Measurements from ENCODE around the gene GLMP.

GLMP gene

DNA sequence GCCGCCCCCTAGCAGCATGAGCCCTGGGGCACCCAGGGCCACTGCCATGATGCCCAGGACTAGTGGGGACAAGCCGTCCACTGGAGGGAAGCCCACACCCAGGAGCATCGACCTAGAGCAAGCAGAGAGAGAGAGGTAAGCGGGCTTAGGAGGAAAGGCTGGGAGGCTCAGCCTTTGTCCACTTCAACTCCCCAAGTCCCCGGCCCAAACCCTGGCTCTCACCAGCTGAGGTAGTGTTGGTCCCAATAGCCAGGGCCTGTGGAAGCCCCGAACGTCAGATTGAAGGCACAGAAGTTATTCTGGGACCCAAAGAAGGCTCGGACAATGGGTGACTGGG, 2.4 kb downstream of the GLMP start:
- TF ChIP-seq, protein P1, sequence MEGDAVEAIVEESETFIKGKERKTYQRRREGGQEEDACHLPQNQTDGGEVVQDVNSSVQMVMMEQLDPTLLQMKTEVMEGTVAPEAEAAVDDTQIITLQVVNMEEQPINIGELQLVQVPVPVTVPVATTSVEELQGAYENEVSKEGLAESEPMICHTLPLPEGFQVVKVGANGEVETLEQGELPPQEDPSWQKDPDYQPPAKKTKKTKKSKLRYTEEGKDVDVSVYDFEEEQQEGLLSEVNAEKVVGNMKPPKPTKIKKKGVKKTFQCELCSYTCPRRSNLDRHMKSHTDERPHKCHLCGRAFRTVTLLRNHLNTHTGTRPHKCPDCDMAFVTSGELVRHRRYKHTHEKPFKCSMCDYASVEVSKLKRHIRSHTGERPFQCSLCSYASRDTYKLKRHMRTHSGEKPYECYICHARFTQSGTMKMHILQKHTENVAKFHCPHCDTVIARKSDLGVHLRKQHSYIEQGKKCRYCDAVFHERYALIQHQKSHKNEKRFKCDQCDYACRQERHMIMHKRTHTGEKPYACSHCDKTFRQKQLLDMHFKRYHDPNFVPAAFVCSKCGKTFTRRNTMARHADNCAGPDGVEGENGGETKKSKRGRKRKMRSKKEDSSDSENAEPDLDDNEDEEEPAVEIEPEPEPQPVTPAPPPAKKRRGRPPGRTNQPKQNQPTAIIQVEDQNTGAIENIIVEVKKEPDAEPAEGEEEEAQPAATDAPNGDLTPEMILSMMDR (IDR thresholded peaks at IDR 0.05) = no peak
- H3K4me3 ChIP-seq = no peak overlapping the region
- no peak overlapping the region for H3K27ac ChIP-seq
- DNase-seq = no peak
- intact Hi-C loops (cut with DNase I; ENCODE audit: low total_unique reads) = no loop called here
- H3K36me3 ChIP-seq = peaks cover 0 to 13% (median 10%) of the 10 kb centered on the region in 3 donors
- peaks cover 0 to 35% (median 27%) of the 10 kb centered on the region in 4 donors for H3K4me1 ChIP-seq
- no peaks in the 10 kb centered on the region for H3K27me3 ChIP-seq
- H3K9me3 ChIP-seq = no peaks in the 10 kb centered on the region

DNA sequence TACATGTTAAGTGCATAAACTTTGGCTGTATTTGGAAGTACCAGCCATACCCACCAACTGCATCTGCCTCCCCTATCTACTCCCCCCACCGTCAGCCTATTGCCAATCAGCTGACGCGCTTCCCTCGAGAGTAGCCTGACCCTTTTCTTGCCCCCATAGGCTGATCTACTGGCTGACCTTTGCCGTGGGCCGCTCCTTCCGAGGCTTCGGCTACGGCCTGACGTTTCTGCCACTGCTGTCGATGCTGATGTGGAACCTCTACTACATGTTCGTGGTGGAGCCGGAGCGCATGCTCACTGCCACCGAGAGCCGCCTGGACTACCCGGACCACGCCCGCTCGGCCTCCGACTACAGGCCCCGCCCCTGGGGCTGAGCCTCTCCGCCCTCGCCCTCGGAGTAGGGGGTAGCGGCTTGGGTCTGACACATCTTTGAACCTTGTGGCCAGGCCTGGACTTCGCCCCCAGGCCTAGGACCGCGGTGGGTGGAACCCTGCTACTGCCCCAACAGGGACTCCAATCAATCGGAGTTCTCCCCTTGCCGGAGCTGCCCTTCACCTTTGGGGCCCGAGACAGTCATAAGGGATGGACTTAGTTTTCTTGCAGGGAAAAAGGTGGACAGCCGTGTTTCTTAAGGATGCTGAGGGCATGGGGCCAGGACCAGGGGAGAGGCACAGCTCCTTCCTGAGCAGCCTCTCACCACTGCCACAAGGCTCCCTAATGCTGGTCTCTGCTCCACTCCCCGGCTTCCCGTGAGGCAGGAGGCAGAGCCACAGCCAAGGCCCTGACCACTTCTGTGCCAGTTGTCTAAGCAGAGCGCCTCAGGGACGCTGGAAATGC, 4.0 kb downstream of the GLMP start:
- Histone ChIP-seq H3K4me3 (peak overlapping the region; percentile 50 to 58), H3K9me3 (no peaks in the 10 kb centered on the region), H3K36me3 (peaks cover 0 to 13% (median 12%) of the 10 kb centered on the region in 3 donors), H3K4me1 (peaks cover 0 to 35% (median 27%) of the 10 kb centered on the region in 4 donors), H3K27me3 (no peaks in the 10 kb centered on the region), H3K27ac (peak overlapping the region; percentile 83 to 86)
- DNase-seq = peak; percentile 95
- TF ChIP-seq, protein P1 (IDR thresholded peaks at IDR 0.05) = no peak
- intact Hi-C loops (cut with DNase I; ENCODE audit: low total_unique reads) = no loop called here

DNA sequence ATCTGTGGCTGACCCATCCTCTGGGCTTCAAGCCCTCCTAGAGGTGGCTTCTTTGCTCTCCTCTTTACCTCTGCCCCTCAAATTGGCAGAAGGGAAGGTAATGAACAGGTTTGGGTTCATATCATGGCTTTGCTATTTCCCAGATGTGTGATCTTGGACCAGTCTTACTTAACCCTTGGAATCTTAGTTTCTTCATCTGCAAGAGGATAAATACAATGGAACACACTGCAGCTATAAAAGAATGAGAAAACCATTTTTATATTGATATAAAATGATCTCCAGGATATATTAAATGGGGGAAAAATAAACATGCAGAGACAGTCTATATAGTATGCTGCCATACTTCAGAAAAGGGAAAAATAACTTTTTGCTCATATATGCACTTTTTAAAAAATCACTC, 5.6 kb downstream of the GLMP start:
- peaks cover 0 to 36% (median 20%) of the 10 kb centered on the region in 4 donors for H3K4me1 ChIP-seq
- TF ChIP-seq, protein P1 (IDR thresholded peaks at IDR 0.05) = no peak
- H3K9me3 ChIP-seq = no peaks in the 10 kb centered on the region
- peaks cover 0 to 25% (median 13%) of the 10 kb centered on the region in 3 donors for H3K36me3 ChIP-seq
- H3K4me3 ChIP-seq = no peak overlapping the region
- no peaks in the 10 kb centered on the region for H3K27me3 ChIP-seq
- intact Hi-C loops (cut with DNase I; ENCODE audit: low total_unique reads) = no loop called here
- no peak overlapping the region for H3K27ac ChIP-seq
- no peak for DNase-seq

DNA sequence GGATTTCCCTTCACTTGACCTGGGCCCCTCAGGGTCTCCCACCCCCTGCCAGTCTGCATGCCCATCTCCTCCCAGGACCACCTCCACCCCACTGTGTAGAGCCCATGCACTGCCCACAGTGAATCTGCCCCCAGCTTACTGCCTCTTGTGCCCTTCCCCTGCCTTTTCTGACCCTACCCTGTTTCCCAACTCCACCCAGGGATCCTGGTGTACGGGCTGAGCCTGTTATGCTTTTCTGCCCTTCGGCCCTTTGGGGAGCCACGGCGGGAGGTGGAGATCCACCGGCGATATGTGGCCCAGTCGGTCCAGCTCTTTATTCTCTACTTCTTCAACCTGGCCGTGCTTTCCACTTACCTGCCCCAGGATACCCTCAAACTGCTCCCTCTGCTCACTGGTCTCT, 9.4 kb downstream of the GLMP start:
- Histone ChIP-seq H3K27ac (no peak overlapping the region), H3K27me3 (no peaks in the 10 kb centered on the region), H3K36me3 (peaks cover 0 to 20% (median 13%) of the 10 kb centered on the region in 3 donors), H3K4me3 (no peak overlapping the region), H3K9me3 (no peaks in the 10 kb centered on the region), H3K4me1 (peaks cover 0 to 44% (median 21%) of the 10 kb centered on the region in 4 donors)
- no peak for DNase-seq
- TF ChIP-seq, protein P1 (IDR thresholded peaks at IDR 0.05) = no peak
- intact Hi-C loops (cut with DNase I; ENCODE audit: low total_unique reads) = no loop called here

DNA sequence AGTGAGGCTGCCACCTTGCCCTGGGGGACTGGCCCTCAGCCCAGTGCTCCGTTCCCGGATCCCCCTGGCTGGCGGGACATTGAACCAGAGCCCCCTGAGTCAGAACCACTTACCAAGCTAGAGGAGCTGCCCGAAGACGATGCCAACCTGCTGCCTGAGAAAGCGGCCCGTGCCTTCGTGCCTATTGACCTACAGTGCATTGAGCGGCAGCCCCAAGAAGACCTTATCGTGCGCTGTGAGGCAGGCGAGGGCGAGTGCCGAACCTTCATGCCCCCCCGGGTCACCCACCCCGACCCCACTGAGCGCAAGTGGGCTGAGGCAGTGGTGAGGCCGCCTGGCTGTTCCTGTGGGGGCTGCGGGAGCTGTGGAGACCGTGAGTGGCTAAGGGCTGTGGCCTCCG, 10.0 kb downstream of the GLMP start:
- no peaks in the 10 kb centered on the region for H3K9me3 ChIP-seq
- H3K36me3 ChIP-seq = peaks cover 0 to 20% (median 13%) of the 10 kb centered on the region in 3 donors
- H3K27me3 ChIP-seq = no peaks in the 10 kb centered on the region
- H3K4me1 ChIP-seq = peaks cover 0 to 45% (median 22%) of the 10 kb centered on the region in 4 donors
- no peak for DNase-seq
- H3K27ac ChIP-seq = no peak overlapping the region
- H3K4me3 ChIP-seq = no peak overlapping the region
- intact Hi-C loops (cut with DNase I; ENCODE audit: low total_unique reads) = loop anchor here (2.0 kb wide), 1 partner anchor 55 kb away; no protein-coding TSS in a partner anchor
- TF ChIP-seq, protein P1 (IDR thresholded peaks at IDR 0.05) = no peak
